Stimulated activated naive CD8-positive, alpha-beta T cell treated with anti-CD3 and anti-CD28 coated beads, Interleukin-15, Interleukin-2, amounts not matched to agents 100 ng/mL and 50 ng/mL, for 24 hours (primary cell): ENCODE measurements around the gene EGFL7.

Experiments used
- H3K27ac Mint-ChIP-seq: one replicate; pipeline ENCODE4 v1.8.0; 2021; ENCODE audit warnings: mild to moderate bottlenecking, mixed read lengths
- H3K27me3 Mint-ChIP-seq: one replicate; pipeline ENCODE4 v1.8.0; 2021; ENCODE audit warnings: mixed read lengths
- H3K36me3 Mint-ChIP-seq: one replicate; pipeline ENCODE4 v1.8.0; 2021; ENCODE audit warnings: low read depth, mixed read lengths
- H3K4me1 Mint-ChIP-seq: one replicate; pipeline ENCODE4 v1.8.0; 2021; ENCODE audit warnings: low read depth, mixed read lengths
- H3K4me3 Mint-ChIP-seq: one replicate; pipeline ENCODE4 v1.8.0; 2021; ENCODE audit warnings: mild to moderate bottlenecking, mixed read lengths
- H3K9me3 Mint-ChIP-seq: one replicate; pipeline ENCODE4 v1.8.0; 2021; ENCODE audit warnings: mixed read lengths

The EGFL7 gene

DNA sequence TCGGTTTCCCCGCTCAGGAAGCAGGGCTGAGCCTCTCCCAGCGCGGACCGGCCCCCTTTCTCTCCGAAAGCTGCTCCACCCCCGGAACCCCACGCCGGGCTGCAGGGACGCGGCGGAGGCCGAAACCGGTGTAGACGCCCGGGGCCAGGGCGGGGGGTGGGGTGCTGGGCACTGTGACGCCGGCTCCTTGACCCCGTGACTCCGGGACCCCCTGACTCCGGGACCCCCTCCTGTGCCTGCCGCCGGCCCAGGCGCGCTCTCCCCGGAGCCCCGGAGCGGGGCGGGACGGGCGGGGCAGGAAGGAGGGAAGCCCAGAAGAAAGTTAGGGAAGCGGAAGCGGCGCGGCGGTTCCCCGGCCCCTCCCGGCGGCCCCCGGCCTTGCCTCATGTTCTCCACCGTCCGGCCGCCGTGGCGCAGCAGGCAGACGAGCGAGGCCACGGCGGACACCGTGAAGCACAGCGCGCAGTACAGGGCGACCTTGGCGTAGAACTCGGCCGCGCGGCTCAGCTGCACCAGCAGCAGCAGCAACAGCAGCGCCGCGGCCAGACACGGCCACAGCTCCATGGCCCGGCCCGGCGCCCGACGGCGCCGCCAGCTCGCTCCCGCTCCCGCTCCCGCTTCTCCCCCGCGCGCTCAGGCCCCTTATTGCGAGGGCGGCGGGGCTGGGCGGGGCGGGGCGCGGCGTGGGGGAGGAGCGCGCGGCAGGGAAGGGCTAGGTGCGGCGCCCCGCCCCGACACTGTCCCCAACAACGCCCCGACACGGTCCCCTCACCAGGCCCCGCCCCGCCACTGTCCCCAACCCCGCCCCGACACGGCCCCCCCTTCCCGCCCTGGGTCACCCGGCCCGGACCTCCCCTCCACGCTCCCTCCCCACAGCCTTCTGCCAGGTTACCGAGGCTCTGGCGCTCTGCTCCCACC lies 24.3 kb downstream of the EGFL7 start, which contains the start of gene AGPAT2:
TSS of gene AGPAT2 (minus strand) at position 664 of the 918 bp plus-strand sequence. CDS start at position 564, 100 bp downstream.
- no peaks in the 10 kb centered on the region for H3K4me1 Mint-ChIP-seq
- no peaks in the 10 kb centered on the region for H3K27me3 Mint-ChIP-seq
- H3K4me3 Mint-ChIP-seq, result peak within 1 kb of the TSS; percentile 76
- H3K36me3 Mint-ChIP-seq, result no peaks in the 10 kb centered on the region
- H3K9me3 Mint-ChIP-seq, result no peaks in the 10 kb centered on the region
- H3K27ac Mint-ChIP-seq, result no peak within 1 kb of the TSS

- H3K4me3 Mint-ChIP-seq, result no peak overlapping the region
- no peak overlapping the region for H3K27ac Mint-ChIP-seq
- H3K27me3 Mint-ChIP-seq, result no peaks in the 10 kb centered on the region
- H3K4me1 Mint-ChIP-seq, result no peaks in the 10 kb centered on the region
- no peaks in the 10 kb centered on the region for H3K36me3 Mint-ChIP-seq
- H3K9me3 Mint-ChIP-seq, result no peaks in the 10 kb centered on the region
Measured at GRCh38 chr9:136687721-136688223, 25.1 kb downstream of the EGFL7 start.

GRCh38 chr9:136688274-136689107 lies 25.8 kb downstream of the EGFL7 start:
- peak overlapping the region; percentile 13 for H3K4me3 Mint-ChIP-seq
- no peak overlapping the region for H3K27ac Mint-ChIP-seq
- H3K36me3 Mint-ChIP-seq, result no peaks in the 10 kb centered on the region
- peaks cover 6% of the 10 kb centered on the region for H3K27me3 Mint-ChIP-seq
- H3K4me1 Mint-ChIP-seq, result no peaks in the 10 kb centered on the region
- no peaks in the 10 kb centered on the region for H3K9me3 Mint-ChIP-seq

DNA sequence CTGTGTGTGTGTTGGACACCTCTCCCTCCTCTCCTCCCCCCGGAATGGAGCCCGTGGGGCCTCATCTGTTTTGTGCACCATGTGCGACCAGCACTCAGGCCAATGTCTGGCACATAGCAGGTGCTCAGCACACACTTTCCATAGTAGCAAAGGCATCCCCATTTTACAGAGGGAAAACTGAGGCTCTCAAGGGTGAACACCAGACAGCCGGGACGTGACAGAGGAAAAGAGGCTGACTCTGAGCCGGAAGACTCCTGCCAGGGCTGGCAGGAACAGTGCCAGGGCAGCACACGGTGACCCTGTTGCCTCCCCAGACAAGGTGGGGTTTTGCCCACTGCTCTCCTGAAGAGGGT lies 26.4 kb downstream of the EGFL7 start:
- Mint-ChIP-seq H3K27ac (no peak overlapping the region), H3K36me3 (no peaks in the 10 kb centered on the region), H3K9me3 (no peaks in the 10 kb centered on the region), H3K4me3 (no peak overlapping the region), H3K27me3 (peaks cover 6% of the 10 kb centered on the region), H3K4me1 (no peaks in the 10 kb centered on the region)

DNA sequence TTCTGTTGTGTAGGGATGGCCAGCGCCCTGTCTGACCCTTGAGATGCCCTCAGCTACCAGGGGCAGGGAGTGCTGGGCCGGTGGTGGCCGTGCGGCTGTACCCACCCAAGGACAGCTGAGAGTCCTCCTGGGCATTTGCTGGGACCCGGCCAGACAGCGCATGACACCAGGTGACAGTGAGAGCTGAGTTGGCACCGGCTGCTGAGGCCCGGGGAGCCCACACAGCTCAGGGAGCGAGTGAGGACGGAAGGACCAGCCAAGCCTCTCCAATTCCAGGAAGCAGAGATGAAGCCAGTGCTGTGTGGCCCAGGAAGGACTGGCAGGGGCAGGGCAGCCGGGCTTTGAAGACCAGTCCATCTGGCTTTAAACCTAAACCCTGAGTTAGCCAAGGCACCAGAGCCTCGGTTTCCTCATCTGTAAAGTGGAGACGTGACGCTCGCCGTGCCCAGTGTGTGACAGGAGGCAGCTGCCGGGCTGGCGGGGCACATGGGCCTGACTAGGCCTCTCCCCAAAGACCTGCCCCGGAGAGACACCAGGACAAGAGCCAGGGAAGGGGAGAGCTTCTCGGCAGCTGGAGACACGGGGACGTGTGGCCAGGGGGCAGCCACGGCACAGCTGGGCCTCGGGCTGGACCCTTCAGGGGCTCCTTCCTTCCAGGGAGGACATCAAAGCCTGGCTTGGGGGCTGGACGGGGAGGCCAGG lies 27.5 kb downstream of the EGFL7 start:
- H3K36me3 Mint-ChIP-seq, result no peaks in the 10 kb centered on the region
- H3K27ac Mint-ChIP-seq, result no peak overlapping the region
- no peaks in the 10 kb centered on the region for H3K4me1 Mint-ChIP-seq
- peaks cover 6% of the 10 kb centered on the region for H3K27me3 Mint-ChIP-seq
- H3K9me3 Mint-ChIP-seq, result no peaks in the 10 kb centered on the region
- H3K4me3 Mint-ChIP-seq, result no peak overlapping the region

- no peak overlapping the region for H3K4me3 Mint-ChIP-seq
- H3K9me3 Mint-ChIP-seq, result no peaks in the 10 kb centered on the region
- H3K36me3 Mint-ChIP-seq, result no peaks in the 10 kb centered on the region
- H3K4me1 Mint-ChIP-seq, result no peaks in the 10 kb centered on the region
- peaks cover 6% of the 10 kb centered on the region for H3K27me3 Mint-ChIP-seq
- no peak overlapping the region for H3K27ac Mint-ChIP-seq
Measured at GRCh38 chr9:136690806-136691261, 28.1 kb downstream of the EGFL7 start.

GRCh38 chr9:136691316-136692184 lies 28.8 kb downstream of the EGFL7 start:
- no peaks in the 10 kb centered on the region for H3K36me3 Mint-ChIP-seq
- peaks cover 6% of the 10 kb centered on the region for H3K27me3 Mint-ChIP-seq
- no peaks in the 10 kb centered on the region for H3K9me3 Mint-ChIP-seq
- H3K4me1 Mint-ChIP-seq, result no peaks in the 10 kb centered on the region
- H3K27ac Mint-ChIP-seq, result no peak overlapping the region
- H3K4me3 Mint-ChIP-seq, result no peak overlapping the region

DNA sequence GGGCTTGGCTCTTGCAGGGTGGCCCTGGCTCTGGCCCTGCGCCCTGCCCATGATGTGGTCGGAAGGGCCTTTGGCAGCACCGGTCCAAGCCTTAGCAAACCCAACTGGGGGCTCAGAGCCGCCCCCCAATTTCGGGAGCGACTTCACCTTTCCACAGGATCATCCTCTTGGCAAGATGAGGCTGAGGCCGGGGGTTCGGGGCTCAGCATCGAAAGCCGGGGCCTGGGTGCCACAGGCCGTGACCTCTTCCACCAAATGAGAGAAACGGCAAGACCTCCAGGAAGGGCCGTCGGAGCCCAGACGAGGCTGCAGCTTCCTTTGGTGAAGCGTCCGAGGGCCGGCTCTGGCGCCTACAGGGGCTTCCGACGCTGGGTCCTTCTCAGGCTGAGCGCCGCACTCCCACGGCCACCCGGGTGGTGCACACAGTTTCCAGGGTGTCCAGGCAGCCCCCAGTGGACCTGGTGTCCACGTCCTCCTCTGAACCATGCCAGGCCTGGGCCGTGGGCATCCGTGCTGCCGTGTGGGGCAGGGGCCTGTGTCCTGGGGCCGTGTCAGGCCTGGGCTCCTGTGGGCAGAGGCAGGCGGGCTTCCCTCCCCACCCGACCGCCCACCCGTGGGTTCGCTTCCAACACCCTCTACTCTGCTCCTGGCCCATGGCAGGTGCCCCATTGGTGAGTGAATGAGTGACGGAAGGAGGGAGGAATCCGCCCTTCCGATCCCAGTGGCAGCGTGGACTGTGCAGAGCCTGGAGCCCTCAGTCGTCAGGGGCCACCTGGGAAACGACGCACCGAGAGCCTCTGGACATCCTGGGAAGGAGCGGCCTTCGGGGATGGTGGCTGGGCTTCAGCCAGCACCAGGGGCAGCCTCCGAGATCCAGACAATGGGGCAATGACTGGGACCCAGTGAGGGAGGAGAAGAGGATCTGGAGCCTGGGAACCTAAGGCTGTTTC lies 29.7 kb downstream of the EGFL7 start:
- H3K27ac Mint-ChIP-seq, result peak overlapping the region; percentile 16
- H3K36me3 Mint-ChIP-seq, result no peaks in the 10 kb centered on the region
- peaks cover 6% of the 10 kb centered on the region for H3K27me3 Mint-ChIP-seq
- H3K4me3 Mint-ChIP-seq, result no peak overlapping the region
- H3K4me1 Mint-ChIP-seq, result no peaks in the 10 kb centered on the region
- no peaks in the 10 kb centered on the region for H3K9me3 Mint-ChIP-seq

DNA sequence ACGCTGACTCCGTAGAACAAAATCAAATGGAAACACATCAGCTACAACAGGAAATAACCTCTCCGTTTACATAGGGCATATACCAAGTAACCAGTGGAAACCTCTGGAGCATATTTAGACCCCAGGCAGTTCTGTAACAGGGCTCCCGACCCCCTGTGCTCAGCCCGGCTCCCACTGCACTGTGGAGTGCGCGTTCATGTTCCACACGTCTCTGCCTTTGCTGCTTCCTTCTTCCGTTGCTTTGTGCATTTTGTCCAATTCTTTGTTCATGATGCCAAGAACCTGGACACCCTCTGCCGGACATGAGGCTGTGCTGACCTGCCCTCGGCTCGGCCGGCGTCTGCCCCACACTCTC lies 30.4 kb downstream of the EGFL7 start:
- Mint-ChIP-seq H3K36me3 (no peaks in the 10 kb centered on the region), H3K4me1 (no peaks in the 10 kb centered on the region), H3K4me3 (no peak overlapping the region), H3K9me3 (no peaks in the 10 kb centered on the region), H3K27me3 (peaks cover 6% of the 10 kb centered on the region), H3K27ac (peak overlapping the region; percentile 16)

GRCh38 chr9:136693490-136694162 lies 30.9 kb downstream of the EGFL7 start:
- Mint-ChIP-seq H3K9me3 (no peaks in the 10 kb centered on the region), H3K4me3 (no peak overlapping the region), H3K36me3 (no peaks in the 10 kb centered on the region), H3K27me3 (peaks cover 6% of the 10 kb centered on the region), H3K27ac (no peak overlapping the region), H3K4me1 (no peaks in the 10 kb centered on the region)

DNA sequence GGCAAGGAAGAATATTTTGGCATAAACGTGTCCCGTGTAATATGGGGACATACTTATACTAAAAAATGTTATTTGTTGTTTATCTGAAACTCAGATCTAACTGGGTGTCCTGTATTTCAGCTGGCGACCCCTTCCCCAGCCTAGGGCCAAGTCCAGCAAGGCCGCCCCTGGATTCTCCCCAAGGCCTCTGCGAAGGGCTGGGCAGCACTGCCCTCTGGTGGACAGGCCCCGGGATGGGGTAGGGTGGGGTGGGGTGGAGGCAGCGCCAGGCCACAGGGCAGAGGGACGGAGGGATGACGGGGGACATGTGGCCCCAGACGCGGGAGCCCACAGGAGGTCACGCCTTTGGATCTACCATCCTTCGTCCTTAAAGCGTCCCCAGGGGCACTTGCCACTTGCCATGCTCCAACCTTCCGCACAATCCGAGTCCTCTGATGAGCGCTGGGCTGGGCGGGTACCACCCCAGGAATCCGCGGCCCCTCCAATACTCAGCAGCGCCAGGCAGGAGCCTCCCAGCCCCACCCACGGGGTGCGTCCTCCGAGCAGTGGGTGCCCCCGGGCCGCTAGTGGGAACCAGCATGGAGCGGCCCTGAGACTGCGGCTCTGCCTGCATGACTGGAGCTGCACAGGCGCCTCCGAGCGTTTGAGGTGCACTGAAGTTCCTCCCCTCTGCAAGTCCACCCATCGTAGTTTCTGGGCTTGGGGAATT lies 31.6 kb downstream of the EGFL7 start:
- Mint-ChIP-seq H3K9me3 (no peaks in the 10 kb centered on the region), H3K4me3 (no peak overlapping the region), H3K4me1 (no peaks in the 10 kb centered on the region), H3K27ac (no peak overlapping the region), H3K36me3 (no peaks in the 10 kb centered on the region), H3K27me3 (peaks cover 6% of the 10 kb centered on the region)

DNA sequence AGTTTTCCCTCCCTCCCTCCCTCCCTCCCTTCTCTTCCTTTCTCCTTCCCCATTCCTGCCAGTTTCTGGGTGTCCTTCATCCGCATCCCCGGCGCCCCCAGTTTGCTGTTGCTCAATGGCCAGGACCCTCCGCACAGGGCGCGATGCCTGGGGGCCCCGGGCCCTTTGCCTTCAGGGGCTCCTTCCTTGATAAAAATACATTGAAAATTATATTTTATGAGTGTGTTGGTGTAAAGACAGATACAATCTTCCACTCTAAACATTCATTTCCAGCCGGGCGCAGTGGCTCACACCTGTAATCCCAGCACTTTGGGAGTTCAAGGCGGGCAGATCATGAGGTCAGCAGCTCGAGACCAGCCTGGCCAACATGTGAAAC lies 32.1 kb downstream of the EGFL7 start:
- Mint-ChIP-seq H3K4me3 (no peak overlapping the region), H3K9me3 (no peaks in the 10 kb centered on the region), H3K4me1 (no peaks in the 10 kb centered on the region), H3K27me3 (peaks cover 6% of the 10 kb centered on the region), H3K27ac (no peak overlapping the region), H3K36me3 (no peaks in the 10 kb centered on the region)
